NCI-H446 treated with DMSO at 0.1 percent for 48 hours (cell line): ENCODE data around the gene IL7R.
"Not testable (repeated sequence)": the region's sequence is repeated elsewhere in the genome, so short reads cannot be mapped to it uniquely, and the experiment has no call there.

Source experiments
- DNase-seq: peaks from one replicate; lab custom pipeline; 2025; lab: John Stamatoyannopoulos, UW

Gene IL7R

DNA sequence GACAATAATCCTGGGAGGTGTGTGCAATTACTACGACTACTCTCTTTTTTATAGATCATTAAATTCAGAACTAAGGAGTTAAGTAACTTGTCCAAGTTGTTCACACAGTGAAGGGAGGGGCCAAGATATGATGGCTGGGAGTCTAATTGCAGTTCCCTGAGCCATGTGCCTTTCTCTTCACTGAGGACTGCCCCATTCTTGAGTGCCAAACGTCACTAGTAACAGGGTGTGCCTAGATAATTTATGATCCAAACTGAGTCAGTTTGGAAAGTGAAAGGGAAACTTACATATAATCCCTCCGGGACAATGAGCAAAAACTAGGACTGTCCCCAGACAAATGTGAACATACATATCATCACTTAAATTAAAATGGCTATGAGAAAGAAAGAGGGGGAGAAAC, 20.2 kb downstream of the IL7R start:
- no peak for DNase-seq

- DNase-seq: no peak
These were observed 21.0 kb downstream of the IL7R start for GRCh38 chr5:35877655-35878054.

- no peak for DNase-seq
These were observed 21.4 kb downstream of the IL7R start for GRCh38 chr5:35878079-35878478.

DNA sequence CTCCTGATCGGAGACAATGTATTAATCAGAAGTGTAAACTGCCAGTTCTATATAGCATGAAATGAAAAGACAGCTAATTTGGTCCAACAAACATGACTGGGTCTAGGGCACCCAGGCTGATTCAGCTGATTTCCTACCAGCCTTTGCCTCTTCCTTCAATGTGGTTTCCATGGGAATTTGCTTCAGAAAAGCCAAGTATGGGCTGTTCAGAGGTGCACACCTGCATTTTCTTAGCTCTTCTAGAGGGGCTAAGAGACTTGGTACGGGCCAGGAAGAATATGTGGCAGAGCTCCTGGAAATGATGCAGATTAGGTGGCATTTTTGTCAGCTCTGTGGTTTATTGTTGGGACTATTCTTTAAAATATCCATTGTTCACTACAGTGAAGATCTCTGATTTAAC, 22.4 kb downstream of the IL7R start:
- no peak for DNase-seq

- DNase-seq: no peak
These were observed 23.0 kb downstream of the IL7R start for GRCh38 chr5:35879649-35880048.

DNA sequence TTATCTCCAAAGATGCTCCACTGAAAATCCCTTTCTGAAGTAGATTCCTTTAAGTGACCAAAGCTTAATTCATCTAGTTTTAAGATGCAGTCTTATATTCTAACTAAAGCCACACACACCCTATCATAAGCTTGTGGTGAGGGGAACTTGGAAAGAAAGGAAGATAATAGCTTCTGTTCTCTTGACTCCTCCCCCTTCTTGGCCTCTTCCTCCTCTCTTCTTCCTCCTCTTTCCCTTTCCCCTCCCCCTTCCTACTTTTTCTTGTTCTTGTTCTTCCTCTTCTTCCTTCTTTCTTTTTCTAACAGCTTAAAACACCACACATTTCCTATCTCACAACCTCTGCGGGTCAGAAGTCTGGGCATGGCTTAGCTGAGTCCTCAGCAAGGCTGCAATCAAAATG, 23.5 kb downstream of the IL7R start:
- no peak for DNase-seq

DNA sequence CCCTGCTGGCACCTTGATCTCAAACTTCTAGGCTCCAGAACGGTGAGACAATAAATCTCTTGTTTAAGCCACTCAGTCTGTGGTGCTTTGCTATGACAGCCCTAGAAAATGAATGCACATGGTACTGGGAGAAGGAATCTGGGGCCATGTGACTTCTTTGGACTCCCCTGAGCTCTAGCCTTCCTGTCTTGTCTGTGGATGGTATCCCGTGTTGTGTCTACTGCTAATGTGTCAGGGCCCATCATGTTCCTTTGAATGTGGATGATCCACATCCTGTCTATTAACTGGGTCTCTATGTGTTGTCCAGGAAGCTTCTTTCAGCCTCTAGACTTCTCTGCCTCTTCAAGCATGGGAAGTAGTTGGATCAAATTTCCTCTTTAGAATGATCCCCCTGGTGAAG, 25.1 kb downstream of the IL7R start:
- DNase-seq: no peak

DNA sequence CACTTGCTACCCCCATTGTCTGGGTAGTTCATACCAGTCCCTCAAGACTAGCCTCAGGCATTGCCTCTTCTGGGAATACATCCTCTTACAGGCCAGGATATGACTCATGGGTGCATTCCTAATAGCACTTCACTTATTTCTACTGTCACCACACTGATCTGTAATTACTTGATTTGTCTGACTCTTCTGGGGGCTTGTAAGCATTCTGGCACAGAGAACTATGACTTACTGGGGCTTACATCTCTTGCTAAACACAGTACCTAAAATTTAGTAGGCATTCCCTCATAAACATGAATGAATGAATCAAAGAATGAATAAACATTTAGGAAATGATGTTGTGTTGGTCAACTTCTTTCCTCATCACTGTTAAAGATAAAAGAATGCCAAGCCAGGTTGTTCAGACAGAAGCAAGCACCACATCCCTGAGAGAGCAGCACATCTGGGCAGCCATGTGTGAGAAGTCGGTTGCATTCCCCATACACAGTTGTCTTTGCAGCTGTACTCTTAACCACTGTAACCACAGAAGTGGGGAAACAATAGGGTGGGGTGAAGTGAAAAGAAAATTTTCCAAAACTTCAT, 27.6 kb downstream of the IL7R start:
- no peak for DNase-seq

- no peak for DNase-seq
These were observed 28.1 kb downstream of the IL7R start for GRCh38 chr5:35884773-35885172.

GRCh38 chr5:35886381-35886780, 29.7 kb downstream of the IL7R start:
- DNase-seq: no peak

DNA sequence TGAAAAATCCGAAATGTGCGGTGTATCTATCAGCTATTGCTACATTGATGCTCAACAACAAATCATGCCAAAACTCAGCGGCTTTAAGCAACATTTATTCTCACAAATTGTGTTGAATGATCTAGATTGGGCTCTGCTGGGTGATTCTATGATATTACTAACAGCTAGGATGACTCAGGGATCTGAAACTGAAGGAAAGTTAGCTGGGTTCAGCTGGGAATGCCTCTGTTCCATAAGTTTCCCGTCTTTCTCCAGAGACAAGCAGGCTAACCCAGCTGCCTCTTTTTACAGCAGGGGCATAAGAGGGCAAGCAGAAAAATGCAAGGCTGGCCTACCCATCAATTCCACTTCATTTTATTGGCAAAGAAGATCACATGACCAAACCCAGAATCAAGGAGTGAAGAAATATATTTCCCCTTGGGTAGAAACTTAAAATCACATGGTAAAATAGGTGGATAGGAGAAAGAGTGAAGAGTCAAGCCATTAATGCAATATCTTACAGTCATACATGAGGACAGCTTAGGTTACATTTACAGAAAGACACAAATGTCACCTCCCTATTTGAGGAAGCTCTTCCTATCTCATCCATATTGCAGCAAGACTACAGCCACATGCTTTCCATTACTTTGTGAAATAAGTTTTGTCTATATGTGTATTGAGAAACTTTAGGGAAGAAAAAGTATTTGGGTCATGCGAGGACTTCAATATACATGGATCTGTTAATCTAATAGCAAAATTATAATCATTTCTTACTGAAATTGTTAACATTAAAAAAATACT, 30.8 kb downstream of the IL7R start:
- DNase-seq: no peak

GRCh38 chr5:35890021-35891020, 33.6 kb downstream of the IL7R start:
- DNase-seq: no peak

DNA sequence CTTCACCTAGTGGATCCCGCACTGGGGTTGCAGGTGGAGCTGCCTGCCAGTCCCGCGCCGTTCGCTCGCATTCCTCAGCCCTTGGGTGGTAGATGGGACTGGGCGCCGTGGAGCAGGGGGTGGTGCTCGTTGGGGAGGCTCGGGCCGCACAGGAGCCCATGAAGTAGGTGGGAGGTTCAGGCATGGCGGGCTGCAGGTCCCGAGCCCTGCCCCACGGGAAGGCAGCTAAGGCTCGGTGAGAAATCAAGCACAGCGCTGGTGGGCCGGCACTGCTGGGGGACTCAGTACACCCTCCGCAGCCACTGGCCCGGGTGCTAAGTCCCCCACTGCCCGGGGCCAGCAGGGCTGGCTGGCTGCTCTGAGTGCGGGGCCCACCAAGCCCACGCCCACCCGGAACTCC, 36.1 kb downstream of the IL7R start:
- DNase-seq: not testable (repeated sequence)

DNA sequence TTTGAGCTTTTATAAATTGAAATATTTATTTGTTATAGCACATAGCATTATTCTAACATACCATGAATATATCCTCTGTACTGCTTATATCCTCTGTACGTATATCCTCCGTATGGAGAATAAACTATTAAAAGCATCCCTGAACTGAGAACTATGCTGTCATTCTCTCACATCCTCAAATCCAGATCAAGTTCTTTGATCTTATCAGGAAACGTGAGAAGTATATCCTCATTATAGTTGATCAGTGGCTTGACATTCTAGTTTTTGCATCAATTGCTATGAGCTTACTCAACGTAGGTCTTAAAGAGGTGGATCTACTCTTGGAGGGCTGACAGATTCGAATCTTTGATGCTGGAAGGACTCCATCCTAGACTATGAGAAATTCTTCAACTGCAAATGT, 37.4 kb downstream of the IL7R start:
- DNase-seq: no peak

- no peak for DNase-seq
These were observed 42.4 kb downstream of the IL7R start for GRCh38 chr5:35898952-35899660.

DNA sequence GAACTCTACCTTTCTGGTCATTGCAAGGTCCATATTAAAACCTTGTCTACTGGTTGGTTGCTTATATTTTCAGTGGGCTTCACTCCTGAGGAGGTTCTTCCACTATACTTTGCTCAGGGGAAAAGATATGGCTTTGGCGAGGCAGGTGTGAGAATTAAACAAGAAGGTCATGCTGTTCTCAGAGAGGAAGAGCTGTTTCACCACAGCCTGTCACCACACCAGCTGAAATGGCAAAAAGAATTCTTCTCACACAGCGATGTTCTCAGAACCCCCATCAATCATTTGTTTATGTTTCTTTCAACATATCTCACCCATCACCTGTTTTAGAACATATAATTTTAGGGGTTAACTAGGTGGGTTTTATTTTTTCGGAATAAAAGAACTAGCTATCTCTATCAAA, 43.1 kb downstream of the IL7R start:
- DNase-seq: no peak

GRCh38 chr5:35900972-35901695, 44.4 kb downstream of the IL7R start:
- peak; percentile 80 for DNase-seq

GRCh38 chr5:35902046-35902672, 45.5 kb downstream of the IL7R start:
- no peak for DNase-seq

GRCh38 chr5:35903631-35904203, 47.0 kb downstream of the IL7R start:
- no peak for DNase-seq

- DNase-seq: no peak
These were observed 47.9 kb downstream of the IL7R start for GRCh38 chr5:35904443-35905132.
